ENCODE data around the gene RHOT2. TPM values are rescaled to one million over a fixed set of nuclear protein-coding genes. Genes with fewer than 3 reads are reported as not detected.
A peak's percentile ranks its signal among the peaks of the same experiment; 100 is the strongest.
"Not testable (repeated sequence)": the region's sequence is repeated elsewhere in the genome, so short reads cannot be mapped to it uniquely, and the experiment has no call there.

Gene RHOT2
- total RNA-seq, 4 donors from 2014 or later = 68.6 to 188 (median 106) TPM

DNA sequence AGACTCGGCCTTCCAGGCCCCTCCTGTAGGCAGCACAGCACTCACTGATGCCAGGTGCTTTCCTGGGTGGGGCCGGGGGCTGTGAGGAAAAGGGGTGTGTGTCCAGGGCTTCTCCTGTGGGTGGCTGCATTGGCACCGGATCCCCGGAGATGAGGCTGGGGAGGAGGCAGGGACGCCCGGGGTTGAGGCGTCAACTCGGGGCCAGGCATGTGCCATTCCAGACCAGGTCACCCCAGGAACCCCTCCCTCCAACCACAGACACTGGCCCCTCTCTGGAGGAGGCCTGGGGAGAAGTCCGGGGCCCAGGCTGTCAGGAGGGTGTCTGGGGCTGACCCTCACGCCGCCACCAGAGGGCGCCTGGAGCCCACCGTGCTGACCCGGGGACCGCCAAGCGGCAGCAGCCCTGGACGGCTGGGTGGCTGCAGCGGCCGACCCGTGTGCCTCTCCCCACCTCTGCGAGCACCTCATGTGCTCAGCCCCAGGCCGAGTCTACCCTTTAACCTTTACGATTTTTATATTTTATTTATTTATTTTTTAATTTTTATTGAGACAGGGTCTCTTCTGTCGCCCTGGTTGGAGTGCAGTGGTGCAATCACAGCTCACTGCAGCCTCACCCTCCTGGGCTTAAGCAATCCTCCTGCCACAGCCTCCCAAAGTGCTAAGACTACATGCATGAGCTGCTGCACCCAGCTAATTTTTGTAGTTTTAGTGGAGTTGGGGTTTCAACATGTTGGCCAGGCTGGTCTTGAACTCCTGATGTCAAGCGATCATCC lies 43.8 kb downstream of the RHOT2 start:
- peak in 1 of 2 donors; percentile 55 for DNase-seq (ENCODE audit: low spot score in 2 of 2)

DNA sequence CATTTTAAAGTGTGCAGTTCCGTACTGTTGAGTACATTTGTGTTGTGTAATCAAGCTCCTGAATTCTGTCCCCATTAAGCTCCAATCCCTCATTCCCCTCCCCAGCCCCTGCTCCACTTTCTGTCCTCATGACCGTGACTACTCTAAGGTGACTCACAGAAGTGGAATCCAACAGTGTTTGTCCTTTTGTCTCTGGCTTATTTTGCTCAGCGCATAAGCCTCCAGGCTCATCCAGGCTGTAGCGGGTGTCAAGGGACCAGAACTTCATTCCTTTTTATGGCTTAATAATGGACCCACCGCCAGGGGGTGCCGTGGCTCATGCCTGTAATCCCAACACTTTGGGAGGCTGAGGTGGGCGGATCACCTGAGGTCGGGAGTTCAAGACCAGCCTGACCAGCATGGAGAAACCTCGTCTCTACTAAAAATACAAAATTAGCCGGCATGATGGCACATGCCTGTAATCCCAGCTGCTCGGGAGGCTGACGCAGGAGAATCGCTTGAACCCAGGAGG lies 44.9 kb downstream of the RHOT2 start:
- 55 to 58% methylated on average over 13 of the region's 13 CpGs for WGBS, 2 donors
- H3K27ac ChIP-seq; H3K4me3 ChIP-seq; H3K36me3 ChIP-seq; H3K9me3 ChIP-seq; DNase-seq (ENCODE audit: low spot score in 2 of 2): not testable (repeated sequence)
- Histone ChIP-seq H3K27me3 (peaks cover under 1 to 39% of the 10 kb centered on the region in 2 donors), H3K4me1 (peaks cover 0 to 55% (median 25%) of the 10 kb centered on the region in 4 donors)
- TF ChIP-seq, protein P1, sequence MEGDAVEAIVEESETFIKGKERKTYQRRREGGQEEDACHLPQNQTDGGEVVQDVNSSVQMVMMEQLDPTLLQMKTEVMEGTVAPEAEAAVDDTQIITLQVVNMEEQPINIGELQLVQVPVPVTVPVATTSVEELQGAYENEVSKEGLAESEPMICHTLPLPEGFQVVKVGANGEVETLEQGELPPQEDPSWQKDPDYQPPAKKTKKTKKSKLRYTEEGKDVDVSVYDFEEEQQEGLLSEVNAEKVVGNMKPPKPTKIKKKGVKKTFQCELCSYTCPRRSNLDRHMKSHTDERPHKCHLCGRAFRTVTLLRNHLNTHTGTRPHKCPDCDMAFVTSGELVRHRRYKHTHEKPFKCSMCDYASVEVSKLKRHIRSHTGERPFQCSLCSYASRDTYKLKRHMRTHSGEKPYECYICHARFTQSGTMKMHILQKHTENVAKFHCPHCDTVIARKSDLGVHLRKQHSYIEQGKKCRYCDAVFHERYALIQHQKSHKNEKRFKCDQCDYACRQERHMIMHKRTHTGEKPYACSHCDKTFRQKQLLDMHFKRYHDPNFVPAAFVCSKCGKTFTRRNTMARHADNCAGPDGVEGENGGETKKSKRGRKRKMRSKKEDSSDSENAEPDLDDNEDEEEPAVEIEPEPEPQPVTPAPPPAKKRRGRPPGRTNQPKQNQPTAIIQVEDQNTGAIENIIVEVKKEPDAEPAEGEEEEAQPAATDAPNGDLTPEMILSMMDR (IDR thresholded peaks at IDR 0.05) = peak in 3 of 5 experiments; percentile 18 to 40 (median 31)

More for the DNA sequence above, 43.8 kb downstream of the RHOT2 start:
- no peak overlapping the region for H3K27ac ChIP-seq
- H3K4me1 ChIP-seq = peaks cover 0 to 52% (median 19%) of the 10 kb centered on the region in 4 donors
- peaks cover 2 to 48% of the 10 kb centered on the region in 2 donors for H3K27me3 ChIP-seq
- no peaks in the 10 kb centered on the region for H3K36me3 ChIP-seq
- H3K4me3 ChIP-seq = no peak overlapping the region
- no peaks in the 10 kb centered on the region for H3K9me3 ChIP-seq
- TF ChIP-seq POLR2A (IDR thresholded peaks at IDR 0.05) = no peak
- TF ChIP-seq, protein P1 (IDR thresholded peaks at IDR 0.05) = peak; percentile 90 to 95 (median 94)
- 12 to 14% methylated on average over 24 to 25 of the region's 25 CpGs for WGBS, 2 donors

DNA sequence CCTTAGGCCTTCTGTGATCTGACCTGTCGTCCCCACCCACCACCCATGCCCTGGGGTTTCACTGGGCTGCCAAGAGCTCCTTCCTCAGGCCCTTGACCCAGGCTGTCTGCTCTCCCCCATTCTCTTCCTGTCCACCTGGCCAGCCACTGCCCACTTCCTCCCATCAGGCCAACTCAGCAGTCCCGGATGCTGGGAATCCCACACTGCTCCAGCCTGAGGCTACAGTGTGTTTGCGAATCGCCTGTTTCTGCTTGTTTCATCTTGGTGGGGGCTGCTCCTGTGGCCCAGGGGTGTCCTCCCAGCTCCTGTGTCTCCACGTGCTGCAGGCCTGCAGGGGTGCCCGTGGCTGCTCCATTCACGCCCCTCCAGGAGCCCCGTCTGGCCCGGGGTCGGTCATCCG lies 46.1 kb downstream of the RHOT2 start:
- Histone ChIP-seq H3K36me3 (no peaks in the 10 kb centered on the region), H3K4me3 (peak overlapping the region in 1 of 4 donors; percentile 89), H3K27ac (peak overlapping the region in 2 of 4 donors; percentile 58 to 63), H3K9me3 (no peaks in the 10 kb centered on the region), H3K27me3 (peaks cover 0 to 26% of the 10 kb centered on the region in 2 donors), H3K4me1 (peaks cover 0 to 68% (median 33%) of the 10 kb centered on the region in 4 donors)
- no peak for DNase-seq (ENCODE audit: low spot score in 2 of 2)
- TF ChIP-seq, protein P1 (IDR thresholded peaks at IDR 0.05) = no peak
- TF ChIP-seq EP300 (IDR thresholded peaks at IDR 0.05) (no peak), POLR2A (IDR thresholded peaks at IDR 0.05) (no peak)
- 53 to 71% methylated on average over 3 to 10 of the region's 11 CpGs for WGBS, 2 donors

DNA sequence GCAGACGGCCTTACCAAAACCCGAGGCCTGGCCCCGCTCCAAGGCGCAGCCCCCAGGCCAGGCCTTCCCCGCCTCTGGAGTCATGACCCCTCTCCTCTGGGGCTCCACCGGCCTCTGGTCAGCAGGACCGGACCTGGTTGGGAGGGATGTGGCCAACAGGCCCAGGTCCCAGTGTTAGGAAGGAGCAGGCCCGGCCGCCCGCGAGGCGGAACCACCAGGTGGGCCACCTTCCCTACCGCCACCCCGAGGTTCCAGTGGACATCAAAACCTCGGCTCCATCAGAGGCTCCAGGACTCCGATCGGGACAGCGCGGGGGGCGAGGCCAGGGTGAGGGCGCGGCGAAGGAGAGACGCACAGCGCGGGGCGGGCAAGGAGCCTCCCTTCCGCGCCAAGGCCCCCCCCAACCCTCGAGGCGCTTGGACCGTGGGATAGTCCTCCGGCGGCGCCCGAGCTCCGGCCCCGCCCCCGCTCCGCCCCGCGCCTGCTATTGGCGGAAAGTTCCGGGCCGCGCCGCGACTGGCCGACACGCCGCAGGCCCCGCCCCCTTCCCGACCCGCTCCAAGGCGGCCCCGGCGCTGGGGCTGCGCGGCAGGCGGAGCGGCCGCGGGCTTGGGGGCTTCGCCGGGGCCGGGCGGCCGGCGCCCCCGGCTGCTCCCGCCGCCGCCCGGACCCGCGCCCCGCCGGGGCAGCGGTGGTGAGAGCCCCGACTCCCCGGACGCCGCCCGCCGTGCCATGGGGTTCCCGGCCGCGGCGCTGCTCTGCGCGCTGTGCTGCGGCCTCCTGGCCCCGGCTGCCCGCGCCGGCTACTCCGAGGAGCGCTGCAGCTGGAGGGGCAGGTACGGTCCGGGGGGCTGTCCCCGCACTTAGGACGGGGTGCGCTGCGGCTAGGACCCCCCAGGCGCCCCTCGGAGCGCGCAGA lies 46.9 kb downstream of the RHOT2 start, which contains the start of gene METRN:
Gene METRN, plus strand, starts transcription at position 561 of the 919 bp plus-strand sequence. Its CDS starts 172 bp downstream, at position 733.
- Histone ChIP-seq H3K4me1 (peaks cover 0 to 73% (median 37%) of the 10 kb centered on the region in 4 donors), H3K27ac (peak within 1 kb of the TSS; percentile 30 to 88 (median 81)), H3K36me3 (no peaks in the 10 kb centered on the region), H3K9me3 (no peaks in the 10 kb centered on the region), H3K4me3 (peak within 1 kb of the TSS; percentile 49 to 89 (median 66)), H3K27me3 (peaks cover 0 to 18% of the 10 kb centered on the region in 2 donors)
- TF ChIP-seq EP300 (IDR thresholded peaks at IDR 0.05) = peak in 1 of 2 donors; percentile 35
- peak in 1 of 2 donors; percentile 46 for TF ChIP-seq POLR2A (IDR thresholded peaks at IDR 0.05)
- TF ChIP-seq, protein P1 (IDR thresholded peaks at IDR 0.05) = peak in 1 of 5 experiments; percentile 13
- WGBS, 2 donors = 2 to 8% methylated on average over 30 to 43 of the region's 108 CpGs
- DNase-seq (ENCODE audit: low spot score in 2 of 2) = peak; percentile 88 to 90
